Measurements from ENCODE around the gene DYSF. TPM values are rescaled to one million over a fixed set of nuclear protein-coding genes. Genes with fewer than 3 reads are reported as not detected.
A peak's percentile ranks its signal among the peaks of the same experiment; 100 is the strongest.
"Not testable (repeated sequence)": the region's sequence is repeated elsewhere in the genome, so short reads cannot be mapped to it uniquely, and the experiment has no call there.

DYSF gene
- 3.5 and 4.2 TPM in 2 replicates for total RNA-seq

GRCh38 chr2:71453404-71454220 lies at the start of gene DYSF:
DYSF (plus strand) TSS chr2:71453561.
- peak within 1 kb of the TSS; percentile 39 for H3K4me3 ChIP-seq (ENCODE audit: low read depth, low read length)
- no peak for TF ChIP-seq CTCF (IDR thresholded peaks at IDR 0.05; ENCODE audit: insufficient read depth, low read depth, low read length)
- DNase-seq (ENCODE audit: low read depth): peak; percentile 14

GRCh38 chr2:71409611-71410010 lies 43.8 kb upstream of the DYSF start:
- no peak for DNase-seq (ENCODE audit: low read depth)
- TF ChIP-seq CTCF (IDR thresholded peaks at IDR 0.05; ENCODE audit: insufficient read depth, low read depth, low read length): no peak
- no peak overlapping the region for H3K4me3 ChIP-seq (ENCODE audit: low read depth, low read length)

GRCh38 chr2:71410696-71411095 lies 42.7 kb upstream of the DYSF start:
- no peak for TF ChIP-seq CTCF (IDR thresholded peaks at IDR 0.05; ENCODE audit: insufficient read depth, low read depth, low read length)
- H3K4me3 ChIP-seq (ENCODE audit: low read depth, low read length): no peak overlapping the region
- no peak for DNase-seq (ENCODE audit: low read depth)

- peak overlapping the region; percentile 38 for H3K4me3 ChIP-seq (ENCODE audit: low read depth, low read length)
- DNase-seq (ENCODE audit: low read depth): not testable (repeated sequence)
Observed at GRCh38 chr2:71416866-71417265, 36.5 kb upstream of the DYSF start.

- DNase-seq (ENCODE audit: low read depth): no peak
- H3K4me3 ChIP-seq (ENCODE audit: low read depth, low read length): peak overlapping the region; percentile 45
- TF ChIP-seq CTCF (IDR thresholded peaks at IDR 0.05; ENCODE audit: insufficient read depth, low read depth, low read length): no peak
Observed at GRCh38 chr2:71417300-71418202, 35.8 kb upstream of the DYSF start.

- no peak for TF ChIP-seq CTCF (IDR thresholded peaks at IDR 0.05; ENCODE audit: insufficient read depth, low read depth, low read length)
- no peak for DNase-seq (ENCODE audit: low read depth)
- no peak overlapping the region for H3K4me3 ChIP-seq (ENCODE audit: low read depth, low read length)
Observed at GRCh38 chr2:71419145-71419544, 34.2 kb upstream of the DYSF start.

- no peak for TF ChIP-seq CTCF (IDR thresholded peaks at IDR 0.05; ENCODE audit: insufficient read depth, low read depth, low read length)
- no peak for DNase-seq (ENCODE audit: low read depth)
- no peak overlapping the region for H3K4me3 ChIP-seq (ENCODE audit: low read depth, low read length)
Observed at GRCh38 chr2:71419976-71420375, 33.4 kb upstream of the DYSF start.
